Measurements from ENCODE around the gene CDX4.
"Not testable (repeated sequence)": the region's sequence is repeated elsewhere in the genome, so short reads cannot be mapped to it uniquely, and the experiment has no call there.

Gene CDX4

GRCh38 chrX:73481521-73481920 lies 34.7 kb downstream of the CDX4 start:
- Histone ChIP-seq H3K27me3 (replicated peaks; ENCODE audit: control insufficient read depth, insufficient read depth, low read length) (peaks cover 5% of the 10 kb centered on the region), H3K4me3 (ENCODE audit: low read length) (no peak overlapping the region), H3K9ac (ENCODE audit: low read length) (no peak overlapping the region), H3K36me3 (ENCODE audit: control insufficient read depth, insufficient read depth, low read length, severe bottlenecking) (no peaks in the 10 kb centered on the region), H3K4me1 (ENCODE audit: control insufficient read depth, insufficient read depth, low read length) (no peaks in the 10 kb centered on the region), H3K9me3 (ENCODE audit: control insufficient read depth, low read length) (peaks cover 32% of the 10 kb centered on the region)
- DNase-seq (ENCODE audit: low read depth): no peak

- H3K9me3 ChIP-seq (ENCODE audit: control insufficient read depth, low read length): peaks cover 21% of the 10 kb centered on the region
- H3K9ac ChIP-seq (ENCODE audit: low read length): no peak overlapping the region
- no peaks in the 10 kb centered on the region for H3K36me3 ChIP-seq (ENCODE audit: control insufficient read depth, insufficient read depth, low read length, severe bottlenecking)
- no peak overlapping the region for H3K4me3 ChIP-seq (ENCODE audit: low read length)
- no peak for DNase-seq (ENCODE audit: low read depth)
- H3K27me3 ChIP-seq (replicated peaks; ENCODE audit: control insufficient read depth, insufficient read depth, low read length): peaks cover 2% of the 10 kb centered on the region
- no peaks in the 10 kb centered on the region for H3K4me1 ChIP-seq (ENCODE audit: control insufficient read depth, insufficient read depth, low read length)
Measured at GRCh38 chrX:73490661-73491060, 43.8 kb downstream of the CDX4 start.

GRCh38 chrX:73492178-73492577 lies 45.3 kb downstream of the CDX4 start:
- not testable (repeated sequence) for H3K4me1 ChIP-seq (ENCODE audit: control insufficient read depth, insufficient read depth, low read length); H3K9ac ChIP-seq (ENCODE audit: low read length); DNase-seq (ENCODE audit: low read depth); H3K36me3 ChIP-seq (ENCODE audit: control insufficient read depth, insufficient read depth, low read length, severe bottlenecking); H3K4me3 ChIP-seq (ENCODE audit: low read length); H3K27me3 ChIP-seq (replicated peaks; ENCODE audit: control insufficient read depth, insufficient read depth, low read length)
- H3K9me3 ChIP-seq (ENCODE audit: control insufficient read depth, low read length): peaks cover 31% of the 10 kb centered on the region
